Naive thymus-derived CD4-positive, alpha-beta T cell (primary cell): Measurements from ENCODE around the gene OSBP2. TPM values are rescaled to one million over a fixed set of nuclear protein-coding genes. Genes with fewer than 3 reads are reported as not detected.
A peak's percentile ranks its signal among the peaks of the same experiment; 100 is the strongest.

Source experiments
- ATAC-seq: fragments of 150-1000 bp; cut with Tn5 transposase; 2 replicates; pipeline ENCODE4 v1.10.0; 2021; ENCODE audit warnings: mild to moderate bottlenecking, moderate library complexity
- CTCF ChIA-PET: fragments of 350-600 bp; sonication (Branson Sonifier 250); formaldehyde crosslinking; loops from one replicate; lab custom pipeline; 2021; ENCODE audit warnings: antibody characterized with exemption; lab: Charles Lee
- POLR2A ChIA-PET: fragments of 350-600 bp; sonication (Branson Sonifier 250); formaldehyde crosslinking; loops from one replicate; lab custom pipeline; 2021; ENCODE audit warnings: antibody characterized with exemption, inconsistent platforms; lab: Charles Lee
- DNase-seq, 9 donors: peaks; one replicate each; pipeline versions ENCODE4 v3.0.0 to v3.0.0-alpha.2; 2020 to 2022; ENCODE audit warnings: mixed read lengths in 1 of 9
- H3K27ac ChIP-seq: one replicate; pipeline ENCODE4 v1.7.0; 2013; ENCODE audit warnings: mild to moderate bottlenecking, low read depth, low read length, moderate library complexity
- H3K27me3 ChIP-seq, 2 donors: one replicate each; pipeline ENCODE4 v1.7.0; 2013; ENCODE audit warnings: low read length in 2 of 2, mild to moderate bottlenecking in 2 of 2, moderate library complexity in 2 of 2; ENCODE audit not compliant: control insufficient read depth in 2 of 2, insufficient read depth in 2 of 2
- H3K36me3 ChIP-seq, 3 experiments: 1 replicate in 2 of 3; 2 replicates in 1 of 3; pipeline ENCODE4 v1.7.0; 2013; ENCODE audit warnings: low read length in 3 of 3, mild to moderate bottlenecking in 3 of 3, moderate library complexity in 1 of 3; ENCODE audit not compliant: insufficient read depth in 3 of 3, control insufficient read depth in 2 of 3
- H3K4me1 ChIP-seq, 2 donors: one replicate each; pipeline ENCODE4 v1.7.0; 2013; ENCODE audit warnings: low read length in 2 of 2, mild to moderate bottlenecking in 2 of 2, moderate library complexity in 1 of 2; ENCODE audit not compliant: control insufficient read depth in 2 of 2, insufficient read depth in 2 of 2
- H3K4me3 ChIP-seq: 2 replicates; pipeline ENCODE4 v1.7.0; 2013; ENCODE audit warnings: mild to moderate bottlenecking, low read length
- H3K9me3 ChIP-seq, 3 experiments: 1 replicate in 2 of 3; 2 replicates in 1 of 3; pipeline ENCODE4 v1.7.0; 2013; ENCODE audit warnings: low read length in 3 of 3; ENCODE audit not compliant: control insufficient read depth in 2 of 3
- H3K27ac Mint-ChIP-seq, 9 donors: one replicate each; pipeline ENCODE4 v1.8.0; 2020 to 2022; ENCODE audit warnings: mixed read lengths in 9 of 9, mild to moderate bottlenecking in 8 of 9, moderate library complexity in 5 of 9, inconsistent platforms in 2 of 9
- H3K27me3 Mint-ChIP-seq, 5 donors: one replicate each; pipeline ENCODE4 v1.8.0; 2021 to 2022; ENCODE audit warnings: mixed read lengths in 5 of 5, mild to moderate bottlenecking in 1 of 5
- H3K36me3 Mint-ChIP-seq, 5 donors: one replicate each; pipeline ENCODE4 v1.8.0; 2020 to 2022; ENCODE audit warnings: mixed read lengths in 5 of 5, mild to moderate bottlenecking in 3 of 5, inconsistent platforms in 1 of 5
- H3K4me1 Mint-ChIP-seq, 7 donors: one replicate each; pipeline ENCODE4 v1.8.0; 2020 to 2022; ENCODE audit warnings: mixed read lengths in 7 of 7, mild to moderate bottlenecking in 3 of 7, inconsistent platforms in 1 of 7
- H3K4me3 Mint-ChIP-seq, 10 donors: one replicate each; pipeline ENCODE4 v1.8.0; 2020 to 2022; ENCODE audit warnings: mild to moderate bottlenecking in 10 of 10, mixed read lengths in 10 of 10, moderate library complexity in 6 of 10, inconsistent platforms in 2 of 10
- H3K9me3 Mint-ChIP-seq, 11 donors: one replicate each; pipeline ENCODE4 v1.8.0; 2020 to 2022; ENCODE audit warnings: mixed read lengths in 11 of 11, mild to moderate bottlenecking in 4 of 11, inconsistent platforms in 1 of 11, moderate library complexity in 1 of 11
- intact Hi-C, 2 donors: fragments of 100-400 bp; cut with micrococcal nuclease; formaldehyde crosslinking; loops; one replicate each; pipeline ENCODE4 v1.15.1; 2023
- polyA plus RNA-seq, 2 donors: library from polyadenylated mRNA; unstranded; fragments of 300-500 nt; fragmentation: Illumina TruSeq; gene quantifications; one replicate each; pipeline ENCODE4 v1.2.3, GENCODE V29; 2021
- total RNA-seq, 6 experiments: library from RNA in 5 of 6; stranded (reverse) in 5 of 6; gene quantifications; 1 replicate in 5 of 6; 2 replicates in 1 of 6; pipeline ENCODE4 v1.2.3 and lab custom pipeline; 2021 to 2026

The OSBP2 gene
- total and polyA plus RNA-seq, 7 experiments from 2014 or later = 0.37 to 2.7 (median 1.8) TPM

DNA sequence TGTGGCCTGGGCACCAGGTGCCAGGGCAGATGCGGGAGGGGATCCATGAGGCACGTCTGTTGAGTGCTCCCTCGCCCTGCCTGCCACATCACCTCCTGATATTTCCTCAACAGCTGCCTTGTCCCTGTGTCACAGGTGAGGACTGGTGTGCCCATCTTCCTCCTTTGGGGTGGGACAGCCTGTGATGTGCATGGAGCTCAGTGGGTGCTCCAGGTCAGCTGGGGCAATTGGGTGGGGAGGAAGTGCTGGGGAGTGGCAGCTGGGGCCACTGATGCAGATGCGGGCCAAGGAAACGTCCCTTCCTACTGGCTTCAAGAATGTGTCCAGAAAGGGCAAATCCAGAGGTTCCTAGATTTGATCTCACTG lies 190.3 kb downstream of the OSBP2 start:
- CTCF ChIA-PET = interaction anchor here (0.6 kb wide), 1 partner anchor 180 kb away, joined by 3 read pairs; no protein-coding TSS in a partner anchor
- H3K36me3 Mint-ChIP-seq = peaks cover 0 to 8% (median 0%) of the 10 kb centered on the region in 5 donors
- Histone ChIP-seq H3K4me1 (no peaks in the 10 kb centered on the region), H3K4me3 (no peak overlapping the region), H3K36me3 (peaks cover 0 to 20% (median 0%) of the 10 kb centered on the region in 3 experiments), H3K27me3 (no peaks in the 10 kb centered on the region), H3K27ac (no peak overlapping the region), H3K9me3 (no peaks in the 10 kb centered on the region)
- H3K4me3 Mint-ChIP-seq = no peak overlapping the region
- ATAC-seq = no peak
- H3K4me1 Mint-ChIP-seq = peaks cover 0 to 6% (median 0%) of the 10 kb centered on the region in 7 donors
- H3K27me3 Mint-ChIP-seq = no peaks in the 10 kb centered on the region
- H3K27ac Mint-ChIP-seq = no peak overlapping the region
- no peak for DNase-seq
- H3K9me3 Mint-ChIP-seq = no peaks in the 10 kb centered on the region
- intact Hi-C loops = no loop called here
- POLR2A ChIA-PET = no interaction called here

DNA sequence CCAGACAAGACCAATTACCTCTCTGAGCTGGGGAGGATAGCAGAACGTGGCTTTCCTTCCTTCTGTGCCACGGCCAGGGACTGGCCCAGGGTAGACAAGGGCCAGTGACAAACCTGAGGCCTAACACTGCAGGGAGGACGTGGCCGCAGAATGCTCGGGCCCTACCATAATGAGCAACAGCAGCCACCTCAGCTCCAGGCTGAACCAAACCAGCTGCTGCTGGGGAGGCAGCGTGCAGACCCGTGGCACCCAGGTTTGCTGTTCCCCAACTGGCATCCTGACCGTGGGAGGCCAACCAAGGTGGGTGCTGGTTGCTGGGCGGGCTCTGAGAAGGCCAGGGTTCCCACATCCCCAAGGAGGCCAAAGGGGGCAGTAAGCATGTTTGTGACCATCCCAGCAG lies 190.9 kb downstream of the OSBP2 start:
- DNase-seq (no peak), ATAC-seq (no peak)
- H3K4me3 Mint-ChIP-seq = no peak overlapping the region
- H3K9me3 ChIP-seq = no peaks in the 10 kb centered on the region
- H3K4me3 ChIP-seq = no peak overlapping the region
- peaks cover 0 to 8% (median 0%) of the 10 kb centered on the region in 5 donors for H3K36me3 Mint-ChIP-seq
- no peaks in the 10 kb centered on the region for H3K27me3 Mint-ChIP-seq
- intact Hi-C loops = no loop called here
- H3K4me1 Mint-ChIP-seq = peaks cover 0 to 9% (median 0%) of the 10 kb centered on the region in 7 donors
- H3K27ac ChIP-seq = no peak overlapping the region
- H3K36me3 ChIP-seq = peaks cover 0 to 26% (median 0%) of the 10 kb centered on the region in 3 experiments
- no peaks in the 10 kb centered on the region for H3K9me3 Mint-ChIP-seq
- ChIA-PET POLR2A (interaction anchor here (0.8 kb wide), 1 partner anchor 9 kb away, joined by 3 read pairs; no protein-coding TSS in a partner anchor), CTCF (no interaction called here)
- no peaks in the 10 kb centered on the region for H3K27me3 ChIP-seq
- no peak overlapping the region for H3K27ac Mint-ChIP-seq
- no peaks in the 10 kb centered on the region for H3K4me1 ChIP-seq

DNA sequence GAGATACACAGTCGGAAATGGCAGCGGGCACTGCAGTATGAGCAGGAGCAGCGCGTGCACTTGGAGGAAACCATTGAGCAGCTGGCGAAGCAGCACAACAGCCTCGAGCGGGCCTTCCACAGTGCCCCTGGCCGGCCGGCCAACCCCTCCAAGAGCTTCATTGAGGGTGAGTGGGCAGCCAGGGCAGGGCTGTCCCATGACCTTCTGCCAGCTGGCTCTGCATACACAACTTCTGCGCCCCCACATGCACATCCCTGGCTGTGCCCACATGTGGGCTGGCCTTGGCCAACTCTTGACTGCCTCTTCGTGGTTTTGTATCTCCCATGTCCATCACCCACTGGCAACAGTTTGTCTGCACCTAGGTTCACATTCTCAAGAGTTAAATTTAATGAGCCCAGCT lies 192.8 kb downstream of the OSBP2 start:
- H3K9me3 ChIP-seq = no peaks in the 10 kb centered on the region
- H3K4me3 Mint-ChIP-seq = no peak overlapping the region
- no peaks in the 10 kb centered on the region for H3K27me3 ChIP-seq
- ATAC-seq (no peak), DNase-seq (no peak)
- H3K9me3 Mint-ChIP-seq = no peaks in the 10 kb centered on the region
- intact Hi-C loops = no loop called here
- H3K27me3 Mint-ChIP-seq = no peaks in the 10 kb centered on the region
- no peak overlapping the region for H3K27ac ChIP-seq
- no peaks in the 10 kb centered on the region for H3K4me1 ChIP-seq
- peaks cover 7 to 20% (median 10%) of the 10 kb centered on the region in 7 donors for H3K4me1 Mint-ChIP-seq
- ChIA-PET CTCF (no interaction called here), POLR2A (no interaction called here)
- H3K36me3 Mint-ChIP-seq = peaks cover 0 to 8% (median 0%) of the 10 kb centered on the region in 5 donors
- H3K27ac Mint-ChIP-seq = peak overlapping the region in 1 of 9 donors; percentile 41
- no peak overlapping the region for H3K4me3 ChIP-seq
- peaks cover 0 to 26% (median 0%) of the 10 kb centered on the region in 3 experiments for H3K36me3 ChIP-seq

DNA sequence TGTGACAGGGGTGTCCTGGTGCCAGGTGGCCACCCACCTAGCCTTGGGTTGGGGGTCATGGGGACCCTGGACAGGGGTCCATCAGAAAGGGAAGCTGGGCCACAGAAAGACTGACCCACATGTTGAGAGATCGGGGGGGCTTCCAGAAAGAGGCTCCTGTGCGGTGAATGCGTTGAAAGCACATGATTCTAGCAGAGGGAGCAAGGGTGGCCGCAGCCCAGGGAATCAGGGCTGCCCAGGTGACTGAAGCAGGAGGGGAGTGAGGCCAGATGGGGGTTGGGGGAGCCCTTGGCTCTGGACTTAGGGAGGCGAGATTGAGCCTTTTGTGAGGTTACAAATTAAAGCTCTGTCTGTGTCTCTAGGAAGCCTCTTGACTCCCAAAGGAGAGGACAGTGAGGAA lies 193.2 kb downstream of the OSBP2 start:
- no peak for DNase-seq
- Histone ChIP-seq H3K9me3 (no peaks in the 10 kb centered on the region), H3K27ac (no peak overlapping the region), H3K4me1 (no peaks in the 10 kb centered on the region), H3K4me3 (no peak overlapping the region), H3K27me3 (no peaks in the 10 kb centered on the region), H3K36me3 (peaks cover 0 to 26% (median 0%) of the 10 kb centered on the region in 3 experiments)
- peaks cover 5 to 16% (median 12%) of the 10 kb centered on the region in 7 donors for H3K4me1 Mint-ChIP-seq
- POLR2A ChIA-PET = no interaction called here
- H3K36me3 Mint-ChIP-seq = peaks cover 0 to 8% (median 0%) of the 10 kb centered on the region in 5 donors
- H3K4me3 Mint-ChIP-seq = no peak overlapping the region
- CTCF ChIA-PET = no interaction called here
- no peaks in the 10 kb centered on the region for H3K9me3 Mint-ChIP-seq
- intact Hi-C loops = no loop called here
- no peaks in the 10 kb centered on the region for H3K27me3 Mint-ChIP-seq
- no peak for ATAC-seq
- peak overlapping the region in 1 of 9 donors; percentile 41 for H3K27ac Mint-ChIP-seq

GRCh38 chr22:30889268-30889995 lies 194.8 kb downstream of the OSBP2 start:
- H3K36me3 ChIP-seq = peaks cover 0 to 26% (median 0%) of the 10 kb centered on the region in 3 experiments
- H3K9me3 ChIP-seq = no peaks in the 10 kb centered on the region
- DNase-seq = peak in 1 of 9 donors; percentile 17
- no peaks in the 10 kb centered on the region for H3K27me3 ChIP-seq
- ATAC-seq = no peak
- ChIA-PET POLR2A (no interaction called here), CTCF (interaction anchor here (1.2 kb wide), 1 partner anchor 255 kb away, joined by 5 read pairs; no protein-coding TSS in a partner anchor)
- no peaks in the 10 kb centered on the region for H3K9me3 Mint-ChIP-seq
- no peak overlapping the region for H3K27ac ChIP-seq
- intact Hi-C loops = no loop called here
- peaks cover 0 to 8% (median 0%) of the 10 kb centered on the region in 5 donors for H3K36me3 Mint-ChIP-seq
- no peak overlapping the region for H3K27ac Mint-ChIP-seq
- no peak overlapping the region for H3K4me3 ChIP-seq
- no peaks in the 10 kb centered on the region for H3K27me3 Mint-ChIP-seq
- no peak overlapping the region for H3K4me3 Mint-ChIP-seq
- H3K4me1 ChIP-seq = peaks cover 0 to 4% of the 10 kb centered on the region in 2 donors
- peaks cover 14 to 29% (median 24%) of the 10 kb centered on the region in 7 donors for H3K4me1 Mint-ChIP-seq

- peaks cover 0 to 10% of the 10 kb centered on the region in 2 donors for H3K4me1 ChIP-seq
- intact Hi-C loops = loop anchor here in 1 of 2 donors (1.0 kb wide), 1 partner anchor 256 kb away; no protein-coding TSS in a partner anchor
- peaks cover 15 to 35% (median 30%) of the 10 kb centered on the region in 7 donors for H3K4me1 Mint-ChIP-seq
- peaks cover 0 to 8% (median 0%) of the 10 kb centered on the region in 5 donors for H3K36me3 Mint-ChIP-seq
- DNase-seq = no peak
- H3K4me3 Mint-ChIP-seq = peak overlapping the region in 1 of 10 donors; percentile 51
- no peaks in the 10 kb centered on the region for H3K9me3 Mint-ChIP-seq
- H3K27me3 Mint-ChIP-seq = no peaks in the 10 kb centered on the region
- no peaks in the 10 kb centered on the region for H3K27me3 ChIP-seq
- CTCF ChIA-PET = interaction anchor here (1.1 to 1.2 kb wide), 2 partner anchors 195 to 256 kb away, joined by 3 to 5 read pairs; no protein-coding TSS in a partner anchor
- no peak overlapping the region for H3K27ac ChIP-seq
- H3K9me3 ChIP-seq = no peaks in the 10 kb centered on the region
- H3K27ac Mint-ChIP-seq = peak overlapping the region in 2 of 9 donors; percentile 48 to 65
- ATAC-seq = no peak
- no peak overlapping the region for H3K4me3 ChIP-seq
- POLR2A ChIA-PET = interaction anchor here (1.8 kb wide), 1 partner anchor 255 kb away, joined by 5 read pairs; the partner anchor contains the start of gene SLC35E4
- peaks cover 0 to 26% (median 0%) of the 10 kb centered on the region in 3 experiments for H3K36me3 ChIP-seq
Measured at GRCh38 chr22:30889996-30890480, 195.4 kb downstream of the OSBP2 start.
